GM18508 (cell line): ENCODE results near the gene SLC25A25.

Experiments used
- ATAC-seq: cut with Tn5 transposase; IDR thresholded peaks from one replicate; pipeline ENCODE4 v1.9.1; 2021; ENCODE audit warnings: moderate number of reproducible peaks; ENCODE audit not compliant: insufficient read depth, unreplicated experiment

The SLC25A25 gene

GRCh38 chr9:128155736-128156500, 87.9 kb downstream of the SLC25A25 start:
- ATAC-seq, result no peak
